CD14-positive monocyte (primary cell): ENCODE measurements around the gene B4GALNT3. TPM values are rescaled to one million over a fixed set of nuclear protein-coding genes. Genes with fewer than 3 reads are reported as not detected.

Experiments
- DNase-seq, 3 donors: peaks; one replicate each; pipeline ENCODE4 v3.0.0-alpha.2; 2011 to 2022
- H2AFZ ChIP-seq: 2 replicates; pipeline ENCODE4 v1.6.0; 2012; ENCODE audit warnings: mild to moderate bottlenecking, low read depth, low read length, inconsistent platforms; ENCODE audit not compliant: insufficient read depth, poor library complexity, severe bottlenecking
- H3K27ac ChIP-seq, 2 donors: 1 replicate in 1 of 2; 2 replicates in 1 of 2; pipeline ENCODE4 v1.5.1; 2012 to 2013; ENCODE audit warnings: low read length in 2 of 2, control low read depth in 1 of 2, inconsistent platforms in 1 of 2, low read depth in 1 of 2, mild to moderate bottlenecking in 1 of 2
- H3K27me3 ChIP-seq, 2 donors: one replicate each; pipeline versions ENCODE4 v1.6.0 to v1.6.1; 2011 to 2013; ENCODE audit warnings: low read length in 2 of 2; ENCODE audit not compliant: control insufficient read depth in 2 of 2, insufficient read depth in 2 of 2
- H3K36me3 ChIP-seq, 2 donors: replicated peaks in 1 of 2; 1 replicate in 1 of 2; 2 replicates in 1 of 2; pipeline versions ENCODE4 v1.5.1 to v1.6.1; 2012 to 2013; ENCODE audit warnings: low read length in 2 of 2, control low read depth in 1 of 2, inconsistent platforms in 1 of 2, mild to moderate bottlenecking in 1 of 2; ENCODE audit not compliant: insufficient read depth in 2 of 2, control insufficient read depth in 1 of 2
- H3K4me1 ChIP-seq, 2 donors: 1 replicate in 1 of 2; 2 replicates in 1 of 2; pipeline versions ENCODE4 v1.5.1 to v1.6.1; 2012 to 2013; ENCODE audit warnings: low read length in 2 of 2, control low read depth in 1 of 2, inconsistent platforms in 1 of 2, mild to moderate bottlenecking in 1 of 2, moderate library complexity in 1 of 2; ENCODE audit not compliant: insufficient read depth in 2 of 2, control insufficient read depth in 1 of 2
- H3K4me2 ChIP-seq: replicated peaks from 2 replicates; pipeline ENCODE3; 2012; ENCODE audit warnings: low read length, moderate library complexity, mild to moderate bottlenecking; ENCODE audit not compliant: poor library complexity, severe bottlenecking; ENCODE audit errors: extremely low read depth
- H3K4me3 ChIP-seq, 3 experiments: fragments of 200-600 bp in 1 of 3; sonication (generic) in 1 of 3; replicated peaks in 1 of 3; 1 replicate in 2 of 3; 2 replicates in 1 of 3; pipeline ENCODE4 v1.5.1; 2011 to 2013; ENCODE audit warnings: low read length in 3 of 3, mild to moderate bottlenecking in 3 of 3, control low read depth in 2 of 3, low read depth in 2 of 3, inconsistent platforms in 1 of 3, moderate library complexity in 1 of 3
- H3K79me2 ChIP-seq: 2 replicates; pipeline ENCODE4 v1.6.0; 2012; ENCODE audit warnings: mild to moderate bottlenecking, control low read depth, inconsistent platforms, low read length, moderate library complexity; ENCODE audit not compliant: insufficient read depth
- H3K9ac ChIP-seq: 2 replicates; pipeline ENCODE4 v1.6.0; 2017; ENCODE audit warnings: low read length, mild to moderate bottlenecking; ENCODE audit not compliant: insufficient read depth, poor library complexity, severe bottlenecking
- H3K9me3 ChIP-seq, 2 donors: replicated peaks in 1 of 2; 1 replicate in 1 of 2; 2 replicates in 1 of 2; pipeline versions ENCODE4 v1.5.1 to v1.6.1; 2012 to 2013; ENCODE audit warnings: low read length in 2 of 2, control low read depth in 1 of 2; ENCODE audit not compliant: control insufficient read depth in 1 of 2, insufficient read depth in 1 of 2
- H4K20me1 ChIP-seq: 2 replicates; pipeline ENCODE4 v1.6.0; 2012; ENCODE audit warnings: mild to moderate bottlenecking, low read length, control low read depth, moderate library complexity; ENCODE audit not compliant: insufficient read depth
- H3K27ac Mint-ChIP-seq, 7 donors: one replicate each; pipeline ENCODE4 v1.8.0; 2020; ENCODE audit warnings: mild to moderate bottlenecking in 7 of 7, mixed read lengths in 7 of 7, moderate library complexity in 6 of 7, inconsistent platforms in 2 of 7
- H3K27me3 Mint-ChIP-seq, 3 donors: one replicate each; pipeline ENCODE4 v1.8.0; 2021 to 2022; ENCODE audit warnings: low read depth in 3 of 3, mild to moderate bottlenecking in 3 of 3, mixed read lengths in 3 of 3, moderate library complexity in 3 of 3, inconsistent platforms in 1 of 3
- H3K36me3 Mint-ChIP-seq, 2 donors: one replicate each; pipeline ENCODE4 v1.8.0; 2020; ENCODE audit warnings: mixed read lengths in 2 of 2, inconsistent platforms in 1 of 2, mild to moderate bottlenecking in 1 of 2
- H3K4me1 Mint-ChIP-seq: one replicate; pipeline ENCODE4 v1.8.0; 2020; ENCODE audit warnings: mild to moderate bottlenecking, mixed read lengths
- H3K4me3 Mint-ChIP-seq, 2 donors: one replicate each; pipeline ENCODE4 v1.8.0; 2020; ENCODE audit warnings: mild to moderate bottlenecking in 2 of 2, mixed read lengths in 2 of 2, moderate library complexity in 1 of 2
- H3K9me3 Mint-ChIP-seq, 7 donors: one replicate each; pipeline ENCODE4 v1.8.0; 2020 to 2022; ENCODE audit warnings: mixed read lengths in 7 of 7, mild to moderate bottlenecking in 6 of 7, moderate library complexity in 6 of 7, inconsistent platforms in 2 of 7
- WGBS: methylation state at CpG from one replicate; pipeline ENCODE4 v1.1.5; 2013; ENCODE audit warnings: missing lambda C conversion rate; ENCODE audit not compliant: insufficient coverage; 5-methylcytosine and 5-hydroxymethylcytosine counted together
- intact Hi-C, 2 donors: fragments of 100-400 bp; cut with micrococcal nuclease; formaldehyde crosslinking; loops; one replicate each; pipeline versions ENCODE4 v1.15.0 to v1.15.1; 2023
- polyA plus RNA-seq, 3 donors: library from polyadenylated mRNA; depleted of rRNA in 1 of 3; unstranded in 2 of 3; stranded (reverse) in 1 of 3; fragments of 300-500 nt in 2 of 3; fragments of >200 nt in 1 of 3; fragmentation: Illumina TruSeq in 2 of 3; gene quantifications; 1 replicate in 2 of 3; 2 replicates in 1 of 3; pipeline ENCODE4 v1.2.3, GENCODE V29; 2012 to 2021
- TF ChIP-seq, protein P1 (sequence below): fragments of 200-600 bp; IDR thresholded peaks from one replicate; pipeline ENCODE4 v1.8.0; 2022; ENCODE audit warnings: antibody characterized with exemption, mild to moderate bottlenecking

B4GALNT3 gene
- polyA plus RNA-seq, 3 donors = 0.09 to 0.10 TPM; not detected in 1

DNA sequence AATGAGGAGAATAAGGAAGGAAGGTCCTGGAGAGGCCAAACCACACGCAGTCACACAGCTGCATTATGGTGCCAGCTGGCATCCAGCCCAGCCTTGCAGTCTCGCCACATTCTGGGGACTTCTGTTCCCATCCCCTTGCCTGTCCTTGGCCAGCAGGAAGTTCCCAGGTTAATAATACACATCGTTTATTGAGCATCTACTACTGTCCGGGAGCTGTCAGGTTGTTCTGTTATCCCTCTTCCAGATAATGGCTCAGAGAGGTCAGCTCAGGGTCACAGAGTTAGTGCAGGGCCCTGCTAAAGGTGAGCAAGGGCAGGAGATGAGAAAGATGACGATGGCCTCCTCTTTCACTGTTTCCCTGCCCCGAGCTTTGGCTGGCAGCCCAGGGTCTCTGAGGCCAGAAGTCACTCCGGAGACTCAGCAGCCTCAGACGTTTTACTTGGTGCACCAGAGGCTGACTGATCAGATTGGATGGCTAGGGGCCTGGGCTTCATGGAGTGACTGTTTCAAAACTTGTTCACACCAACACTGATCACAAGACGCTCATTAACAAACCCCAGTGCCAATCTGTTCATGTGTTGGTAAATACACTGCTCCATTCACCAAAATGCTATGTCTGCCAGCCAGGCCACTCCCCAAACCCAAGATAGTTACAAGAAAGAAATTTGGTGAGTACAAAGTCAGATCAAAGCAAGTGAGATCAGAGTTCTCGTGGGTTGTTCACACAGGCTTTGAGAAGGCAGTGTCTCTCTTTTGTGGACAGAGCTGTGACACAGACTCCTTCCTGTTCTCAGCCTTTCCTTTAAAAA lies 79.2 kb downstream of the B4GALNT3 start:
- intact Hi-C loops = no loop called here
- Histone ChIP-seq H3K27ac (no peak overlapping the region), H3K79me2 (no peaks in the 10 kb centered on the region), H2AFZ (no peak overlapping the region), H3K36me3 (no peaks in the 10 kb centered on the region), H3K4me2 (no peak overlapping the region), H3K4me3 (no peak overlapping the region), H3K9ac (no peak overlapping the region), H4K20me1 (no peaks in the 10 kb centered on the region), H3K27me3 (no peaks in the 10 kb centered on the region), H3K9me3 (no peaks in the 10 kb centered on the region), H3K4me1 (peaks cover 5 to 6% of the 10 kb centered on the region in 2 donors)
- H3K4me1 Mint-ChIP-seq = peaks cover 9% of the 10 kb centered on the region
- no peak overlapping the region for H3K27ac Mint-ChIP-seq
- H3K9me3 Mint-ChIP-seq = no peaks in the 10 kb centered on the region
- TF ChIP-seq, protein P1, sequence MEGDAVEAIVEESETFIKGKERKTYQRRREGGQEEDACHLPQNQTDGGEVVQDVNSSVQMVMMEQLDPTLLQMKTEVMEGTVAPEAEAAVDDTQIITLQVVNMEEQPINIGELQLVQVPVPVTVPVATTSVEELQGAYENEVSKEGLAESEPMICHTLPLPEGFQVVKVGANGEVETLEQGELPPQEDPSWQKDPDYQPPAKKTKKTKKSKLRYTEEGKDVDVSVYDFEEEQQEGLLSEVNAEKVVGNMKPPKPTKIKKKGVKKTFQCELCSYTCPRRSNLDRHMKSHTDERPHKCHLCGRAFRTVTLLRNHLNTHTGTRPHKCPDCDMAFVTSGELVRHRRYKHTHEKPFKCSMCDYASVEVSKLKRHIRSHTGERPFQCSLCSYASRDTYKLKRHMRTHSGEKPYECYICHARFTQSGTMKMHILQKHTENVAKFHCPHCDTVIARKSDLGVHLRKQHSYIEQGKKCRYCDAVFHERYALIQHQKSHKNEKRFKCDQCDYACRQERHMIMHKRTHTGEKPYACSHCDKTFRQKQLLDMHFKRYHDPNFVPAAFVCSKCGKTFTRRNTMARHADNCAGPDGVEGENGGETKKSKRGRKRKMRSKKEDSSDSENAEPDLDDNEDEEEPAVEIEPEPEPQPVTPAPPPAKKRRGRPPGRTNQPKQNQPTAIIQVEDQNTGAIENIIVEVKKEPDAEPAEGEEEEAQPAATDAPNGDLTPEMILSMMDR = no peak
- WGBS = 8% methylated on average over 8 of the region's 10 CpGs
- no peak overlapping the region for H3K4me3 Mint-ChIP-seq
- peaks cover 6 to 27% (median 16%) of the 10 kb centered on the region in 3 donors for H3K27me3 Mint-ChIP-seq
- H3K36me3 Mint-ChIP-seq = no peaks in the 10 kb centered on the region
- peak in 1 of 3 donors; percentile 9 for DNase-seq

DNA sequence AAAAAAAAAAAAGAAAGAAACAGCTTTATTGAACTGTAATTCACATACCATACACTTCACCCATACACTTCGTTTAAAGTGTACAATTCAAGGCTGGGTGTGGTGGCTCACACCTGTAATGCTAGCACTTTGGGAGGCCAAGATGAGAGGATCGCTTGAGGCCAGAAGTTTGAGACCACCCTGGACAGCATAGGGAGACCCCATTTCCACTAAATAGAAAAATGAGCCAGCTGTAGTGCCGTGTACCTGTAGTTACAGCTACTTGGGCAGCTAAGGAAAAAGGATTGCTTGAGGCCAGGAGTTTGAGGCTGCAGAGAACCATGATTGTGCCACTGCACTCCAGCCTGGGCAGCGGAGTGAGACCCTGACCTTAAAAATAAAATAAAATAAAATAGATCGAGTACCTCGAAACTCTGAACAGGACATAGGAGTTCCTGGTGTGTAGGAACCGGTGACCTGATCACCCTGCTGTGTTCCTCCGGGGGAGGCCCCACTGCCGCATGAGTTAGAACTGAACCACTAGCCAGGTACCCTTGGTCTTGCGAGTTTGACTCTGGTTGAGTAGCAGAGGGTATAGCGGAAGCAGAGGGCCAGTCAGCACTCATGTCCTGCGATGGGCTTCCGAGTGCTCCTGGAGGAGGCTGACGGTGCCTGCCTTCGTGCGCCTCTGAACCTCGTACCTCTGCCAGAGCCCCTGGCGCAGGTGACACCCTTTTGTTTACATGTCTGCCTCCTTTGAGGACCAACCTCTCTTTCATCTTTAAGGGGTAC lies 80.0 kb downstream of the B4GALNT3 start:
- Mint-ChIP-seq H3K36me3 (no peaks in the 10 kb centered on the region), H3K4me1 (peaks cover 13% of the 10 kb centered on the region), H3K9me3 (peaks cover 0 to 1% (median 0%) of the 10 kb centered on the region in 7 donors), H3K27ac (no peak overlapping the region), H3K4me3 (no peak overlapping the region), H3K27me3 (peaks cover 6 to 30% (median 17%) of the 10 kb centered on the region in 3 donors)
- H3K79me2 ChIP-seq = no peaks in the 10 kb centered on the region
- WGBS = 98% methylated on average over 13 of the region's 18 CpGs
- H3K9me3 ChIP-seq = no peaks in the 10 kb centered on the region
- no peak overlapping the region for H2AFZ ChIP-seq
- TF ChIP-seq, protein P1 = no peak
- peaks cover 5 to 13% of the 10 kb centered on the region in 2 donors for H3K4me1 ChIP-seq
- no peak for DNase-seq
- no peaks in the 10 kb centered on the region for H3K36me3 ChIP-seq
- H3K4me3 ChIP-seq = no peak overlapping the region
- no peak overlapping the region for H3K27ac ChIP-seq
- H4K20me1 ChIP-seq = no peaks in the 10 kb centered on the region
- no peaks in the 10 kb centered on the region for H3K27me3 ChIP-seq
- no peak overlapping the region for H3K4me2 ChIP-seq
- intact Hi-C loops = no loop called here
- no peak overlapping the region for H3K9ac ChIP-seq
